Psoas muscle (tissue), 8 donors: Measurements from ENCODE around the gene GRHL3. TPM values are rescaled to one million over a fixed set of nuclear protein-coding genes. Genes with fewer than 3 reads are reported as not detected.

Experiments used
- ATAC-seq, 4 donors: fragments of 200-7000 bp; cut with Tn5 transposase; one replicate each; pipeline ENCODE4 v1.9.1; 2020; ENCODE audit warnings: moderate library complexity in 3 of 4, mild to moderate bottlenecking in 2 of 4
- DNase-seq, 2 donors: peaks; one replicate each; pipeline ENCODE4 v3.0.0-alpha.2; 2020
- H3K27ac ChIP-seq: fragments of 200-600 bp; one replicate; pipeline ENCODE4 v1.8.0; 2022
- H3K27me3 ChIP-seq, 3 donors: fragments of 200-600 bp in 1 of 3; one replicate each; pipeline versions ENCODE4 v1.6.1 to v1.8.0; 2013 to 2022; ENCODE audit warnings: low read length in 2 of 3, mild to moderate bottlenecking in 2 of 3, moderate library complexity in 1 of 3; ENCODE audit not compliant: insufficient read depth in 3 of 3
- H3K36me3 ChIP-seq, 2 donors: fragments of 200-600 bp in 1 of 2; one replicate each; pipeline versions ENCODE4 v1.6.1 to v1.8.0; 2013 to 2022; ENCODE audit warnings: low read depth in 1 of 2, mild to moderate bottlenecking in 1 of 2, moderate library complexity in 1 of 2; ENCODE audit not compliant: insufficient read depth in 1 of 2
- H3K4me1 ChIP-seq: fragments of 200-600 bp; one replicate; pipeline ENCODE4 v1.8.0; 2022
- H3K4me3 ChIP-seq: fragments of 200-600 bp; one replicate; pipeline ENCODE4 v1.8.0; 2022; ENCODE audit warnings: mild to moderate bottlenecking
- H3K9me3 ChIP-seq: fragments of 200-600 bp; one replicate; pipeline ENCODE4 v1.8.0; 2022
- WGBS, 3 donors: extraction: QIAGEN DNeasy Blood & Tissue Kit; methylation state at CpG; one replicate each; pipeline versions ENCODE4 v1.1.6 to v1.1.7; 2013; 5-methylcytosine and 5-hydroxymethylcytosine counted together
- intact Hi-C, 2 donors: fragments of 100-400 bp; cut with DNase I; formaldehyde crosslinking; loops; one replicate each; pipeline versions ENCODE4 v1.11.0 to v1.14.2; 2022
- polyA plus RNA-seq, 3 donors: library from polyadenylated mRNA; stranded (reverse); fragments of 200-250 nt; gene quantifications; one replicate each; pipeline ENCODE4 v1.2.3, GENCODE V29; 2013
- total RNA-seq, 4 donors: library from RNA; stranded (reverse); fragmentation: NEBNext Ultra II Directional in 2 of 4; extraction: Animal tissue kit (Norgen Biotek cat#: 25700) in 2 of 4; gene quantifications; one replicate each; pipeline versions ENCODE4 v1.2.1 to v1.2.4, GENCODE V29; 2021 to 2023
- TF ChIP-seq, protein P1 (sequence below): fragments of 200-600 bp; IDR thresholded peaks from one replicate; pipeline ENCODE4 v1.8.0; 2022; ENCODE audit warnings: antibody characterized with exemption
- donor health status: healthy with polysubstance abuse.
- donor health status: DM: no; HTN: no; CAD: no; lungs with moderate emphysema.
- donor health status: Bipolar disorder and iron deficiency.
- donor health status: healthy.
- donor health status: DM: yes; HTN: yes; CAD: no.
- donor health status: DM: no; HTN: no; CAD: no.
- donor health status: DM: no; HTN: no; CAD: no.
- donor health status: DM: yes; HTN: yes; CAD: no.

The GRHL3 gene
- total and polyA plus RNA-seq, 7 donors: 0.08 to 0.30 TPM; not detected in 5

DNA sequence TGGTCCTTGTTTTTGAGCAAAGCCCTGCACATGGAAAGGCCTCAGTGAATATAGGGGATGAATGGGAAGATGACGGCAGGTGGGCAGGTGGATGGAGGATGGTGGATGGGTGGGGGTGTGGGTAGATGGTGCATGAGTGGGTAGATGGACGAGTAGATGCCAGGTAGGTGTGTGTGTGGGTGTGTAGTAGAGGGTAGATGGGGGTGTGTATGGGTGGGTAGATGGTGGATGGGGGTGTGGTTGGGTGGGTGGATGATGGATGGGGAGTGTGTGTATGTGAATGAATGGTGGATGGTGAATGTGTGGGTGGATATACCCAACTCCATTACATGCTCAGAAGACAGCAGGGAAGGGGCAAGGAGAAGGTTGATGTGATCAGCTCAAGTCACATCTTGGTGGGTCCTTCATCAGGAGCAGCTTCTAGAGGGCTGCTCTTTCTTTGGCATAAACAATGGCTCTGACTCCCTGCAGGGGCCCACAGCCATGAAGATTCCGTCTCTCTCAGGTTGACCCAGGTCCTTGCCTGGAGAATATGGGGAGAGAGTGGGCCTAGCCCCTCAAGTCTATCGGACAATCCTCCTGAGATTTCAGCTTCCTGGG lies 34.2 kb downstream of the GRHL3 start:
- Histone ChIP-seq H3K27ac (no peak overlapping the region), H3K9me3 (no peaks in the 10 kb centered on the region), H3K27me3 (no peaks in the 10 kb centered on the region), H3K36me3 (no peaks in the 10 kb centered on the region), H3K4me3 (no peak overlapping the region), H3K4me1 (no peaks in the 10 kb centered on the region)
- intact Hi-C loops: no loop called here
- TF ChIP-seq, protein P1, sequence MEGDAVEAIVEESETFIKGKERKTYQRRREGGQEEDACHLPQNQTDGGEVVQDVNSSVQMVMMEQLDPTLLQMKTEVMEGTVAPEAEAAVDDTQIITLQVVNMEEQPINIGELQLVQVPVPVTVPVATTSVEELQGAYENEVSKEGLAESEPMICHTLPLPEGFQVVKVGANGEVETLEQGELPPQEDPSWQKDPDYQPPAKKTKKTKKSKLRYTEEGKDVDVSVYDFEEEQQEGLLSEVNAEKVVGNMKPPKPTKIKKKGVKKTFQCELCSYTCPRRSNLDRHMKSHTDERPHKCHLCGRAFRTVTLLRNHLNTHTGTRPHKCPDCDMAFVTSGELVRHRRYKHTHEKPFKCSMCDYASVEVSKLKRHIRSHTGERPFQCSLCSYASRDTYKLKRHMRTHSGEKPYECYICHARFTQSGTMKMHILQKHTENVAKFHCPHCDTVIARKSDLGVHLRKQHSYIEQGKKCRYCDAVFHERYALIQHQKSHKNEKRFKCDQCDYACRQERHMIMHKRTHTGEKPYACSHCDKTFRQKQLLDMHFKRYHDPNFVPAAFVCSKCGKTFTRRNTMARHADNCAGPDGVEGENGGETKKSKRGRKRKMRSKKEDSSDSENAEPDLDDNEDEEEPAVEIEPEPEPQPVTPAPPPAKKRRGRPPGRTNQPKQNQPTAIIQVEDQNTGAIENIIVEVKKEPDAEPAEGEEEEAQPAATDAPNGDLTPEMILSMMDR: no peak
- ATAC-seq (no peak), DNase-seq (no peak)
- whole genome bisulfite sequencing, 3 donors: 90 to 97% (median 94%) methylated on average over 4 of the region's 4 CpGs

DNA sequence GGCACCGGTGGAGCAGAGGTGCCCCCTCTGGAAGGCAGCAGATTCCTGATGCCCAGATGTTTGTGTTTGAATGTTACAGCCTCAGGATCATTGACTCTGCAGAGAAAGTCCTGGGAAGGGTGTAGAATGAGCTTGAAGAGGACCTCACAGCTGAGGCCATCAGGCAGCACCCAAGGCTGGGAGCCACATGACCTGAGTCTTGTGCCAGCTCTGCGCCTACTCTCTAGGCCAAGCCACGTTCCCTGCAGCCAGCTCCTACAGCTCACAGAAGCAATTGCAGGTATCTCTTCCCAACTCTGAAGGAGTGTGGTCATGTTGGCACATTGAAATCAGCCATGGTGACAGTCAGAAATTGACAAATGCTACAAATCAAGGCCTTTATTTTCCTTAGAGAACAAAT lies 36.3 kb downstream of the GRHL3 start:
- no peak for DNase-seq
- no peak overlapping the region for H3K4me3 ChIP-seq
- H3K36me3 ChIP-seq: peaks cover 0 to 5% of the 10 kb centered on the region in 2 donors
- TF ChIP-seq, protein P1: no peak
- no peaks in the 10 kb centered on the region for H3K4me1 ChIP-seq
- H3K9me3 ChIP-seq: no peaks in the 10 kb centered on the region
- no peaks in the 10 kb centered on the region for H3K27me3 ChIP-seq
- no peak for ATAC-seq
- intact Hi-C loops: no loop called here
- WGBS, 3 donors: 70 to 84% (median 71%) methylated on average over 3 of the region's 3 CpGs
- no peak overlapping the region for H3K27ac ChIP-seq

DNA sequence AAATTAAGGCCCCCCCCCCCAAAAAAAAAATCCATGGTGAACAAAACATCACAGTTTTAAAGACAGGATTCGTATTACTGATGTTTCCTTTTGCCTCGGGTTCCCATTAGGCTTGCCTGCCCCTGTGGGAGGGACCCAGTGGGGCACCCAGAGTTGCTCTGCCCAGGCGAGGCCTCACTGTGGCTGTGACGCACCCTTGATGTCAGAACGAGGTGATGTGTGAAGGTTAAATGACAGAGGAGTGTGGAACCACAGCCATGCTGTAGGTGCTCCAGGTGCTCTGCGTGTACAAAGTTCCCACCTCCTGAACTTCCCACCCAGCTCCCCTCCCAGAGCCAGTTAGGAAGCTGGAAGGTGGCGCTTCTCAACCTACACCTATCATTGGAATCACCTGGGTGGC lies 37.9 kb downstream of the GRHL3 start:
- TF ChIP-seq, protein P1: no peak
- peaks cover 0 to 5% of the 10 kb centered on the region in 2 donors for H3K36me3 ChIP-seq
- H3K9me3 ChIP-seq: no peaks in the 10 kb centered on the region
- H3K27ac ChIP-seq: no peak overlapping the region
- ATAC-seq: no peak
- intact Hi-C loops: no loop called here
- no peaks in the 10 kb centered on the region for H3K4me1 ChIP-seq
- H3K4me3 ChIP-seq: no peak overlapping the region
- no peak for DNase-seq
- H3K27me3 ChIP-seq: no peaks in the 10 kb centered on the region
- 92 to 96% (median 95%) methylated on average over 7 of the region's 7 CpGs for WGBS, 3 donors

DNA sequence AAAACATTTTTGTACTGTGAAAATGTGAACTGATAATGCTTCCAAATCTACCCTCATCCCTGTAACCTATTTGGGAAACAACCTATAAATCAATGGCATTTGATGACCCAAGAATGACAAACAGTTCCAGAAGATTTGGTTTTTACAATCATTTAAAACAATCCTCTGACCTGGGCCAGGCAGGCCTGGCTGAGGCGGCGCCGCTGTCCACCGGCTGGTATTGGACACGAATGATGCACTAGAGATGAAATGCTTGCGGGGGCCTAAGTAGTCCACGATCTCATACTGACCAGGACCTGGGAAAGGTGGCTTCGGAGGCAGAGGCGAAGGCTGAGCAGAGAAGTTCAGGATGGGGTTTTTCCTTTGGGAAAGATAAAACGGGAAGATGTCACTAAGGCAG lies 41.5 kb downstream of the GRHL3 start:
- Histone ChIP-seq H3K4me3 (no peak overlapping the region), H3K4me1 (no peaks in the 10 kb centered on the region), H3K27me3 (no peaks in the 10 kb centered on the region), H3K27ac (no peak overlapping the region), H3K36me3 (peaks cover 0 to 5% of the 10 kb centered on the region in 2 donors), H3K9me3 (no peaks in the 10 kb centered on the region)
- no peak for ATAC-seq
- intact Hi-C loops: no loop called here
- TF ChIP-seq, protein P1: no peak
- whole genome bisulfite sequencing, 3 donors: 96 to 98% (median 97%) methylated on average over 10 of the region's 10 CpGs
- DNase-seq: no peak

DNA sequence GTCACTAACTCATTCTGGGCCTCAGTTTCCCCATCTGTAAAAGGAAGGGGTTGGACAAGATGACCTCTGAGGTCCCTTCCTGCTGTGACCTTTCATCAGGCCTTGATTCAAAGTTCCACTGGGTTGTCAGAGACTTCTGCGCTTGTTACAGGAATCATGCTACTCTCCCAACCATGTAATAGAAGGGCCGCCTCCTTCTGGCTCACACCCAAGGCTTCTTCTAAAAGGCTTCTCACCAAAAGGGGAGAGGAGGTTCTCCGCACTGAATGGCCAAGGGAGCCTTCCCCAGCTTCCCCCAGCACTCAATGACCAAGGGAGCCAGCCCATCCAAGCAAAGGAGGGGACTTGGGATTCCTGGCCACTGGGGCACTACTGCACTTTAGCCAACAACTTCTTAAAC lies 42.7 kb downstream of the GRHL3 start:
- Histone ChIP-seq H3K9me3 (no peaks in the 10 kb centered on the region), H3K36me3 (peaks cover 0 to 5% of the 10 kb centered on the region in 2 donors), H3K4me3 (no peak overlapping the region), H3K4me1 (no peaks in the 10 kb centered on the region), H3K27ac (no peak overlapping the region), H3K27me3 (no peaks in the 10 kb centered on the region)
- TF ChIP-seq, protein P1: no peak
- ATAC-seq (no peak), DNase-seq (no peak)
- WGBS, 3 donors: 92 to 97% (median 92%) methylated on average over 3 of the region's 3 CpGs
- intact Hi-C loops: no loop called here
